Measurements from ENCODE around the gene ZNF543. TPM values are rescaled to one million over a fixed set of nuclear protein-coding genes. Genes with fewer than 3 reads are reported as not detected.
A peak's percentile ranks its signal among the peaks of the same experiment; 100 is the strongest.
"Not testable (repeated sequence)": the region's sequence is repeated elsewhere in the genome, so short reads cannot be mapped to it uniquely, and the experiment has no call there.

Gene ZNF543
- 34.2 TPM for total RNA-seq

GRCh38 chr19:57320180-57321084 lies at the start of gene ZNF543:
ZNF543 (plus strand) TSS chr19:57320472; CDS start chr19:57320854, 382 bp downstream.
- FAIRE-seq: peak; percentile 44
- peak; percentile 94 to 99 for DNase-seq (ENCODE audit: low spot score in 2 of 2)

DNA sequence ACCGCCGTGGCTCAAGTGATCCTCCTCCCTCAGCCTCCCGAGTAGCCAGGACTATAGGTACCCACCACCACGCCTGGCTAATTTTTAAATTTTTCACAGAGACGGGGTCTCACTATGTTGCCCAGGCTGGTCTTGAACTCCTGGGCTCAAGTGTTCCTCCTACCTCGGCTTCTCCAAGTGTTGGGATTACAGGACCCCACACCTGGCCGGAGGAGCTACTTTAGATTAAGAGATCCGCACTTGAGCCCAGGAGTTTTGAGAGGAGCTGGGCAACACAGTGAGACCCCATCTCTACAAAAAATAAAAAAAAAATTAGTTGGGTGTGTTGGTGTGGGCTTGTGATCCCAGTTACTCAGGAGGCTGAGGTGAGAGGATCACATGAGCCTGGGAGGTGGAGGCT lies 49.0 kb upstream of the ZNF543 start:
- FAIRE-seq (no peak), DNase-seq (ENCODE audit: low spot score in 2 of 2) (no peak)

GRCh38 chr19:57273014-57273413 lies 47.3 kb upstream of the ZNF543 start:
- DNase-seq (ENCODE audit: low spot score in 2 of 2): no peak
- FAIRE-seq: no peak

GRCh38 chr19:57276430-57276829 lies 43.8 kb upstream of the ZNF543 start:
- FAIRE-seq (no peak), DNase-seq (ENCODE audit: low spot score in 2 of 2) (no peak)

DNA sequence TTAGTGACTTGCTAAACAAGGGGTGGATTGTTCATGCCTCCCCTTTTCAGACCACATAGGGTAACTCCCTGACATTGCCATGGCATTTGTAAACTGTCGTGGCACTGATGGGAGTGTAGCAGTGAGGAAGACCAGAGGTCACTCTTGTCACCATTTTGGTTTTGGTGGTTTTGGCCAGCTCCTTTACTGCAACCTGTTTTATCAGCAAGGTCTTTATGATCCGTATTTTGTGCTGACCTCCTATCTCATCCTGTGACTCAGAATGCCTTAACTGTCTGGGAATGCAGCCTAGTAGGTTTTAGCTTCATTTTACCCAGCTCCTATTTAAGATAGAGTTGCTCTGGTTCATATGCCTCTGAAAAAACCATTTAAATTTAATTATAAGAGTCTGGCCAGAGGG lies 41.8 kb upstream of the ZNF543 start:
- DNase-seq (ENCODE audit: low spot score in 2 of 2); FAIRE-seq: not testable (repeated sequence)

DNA sequence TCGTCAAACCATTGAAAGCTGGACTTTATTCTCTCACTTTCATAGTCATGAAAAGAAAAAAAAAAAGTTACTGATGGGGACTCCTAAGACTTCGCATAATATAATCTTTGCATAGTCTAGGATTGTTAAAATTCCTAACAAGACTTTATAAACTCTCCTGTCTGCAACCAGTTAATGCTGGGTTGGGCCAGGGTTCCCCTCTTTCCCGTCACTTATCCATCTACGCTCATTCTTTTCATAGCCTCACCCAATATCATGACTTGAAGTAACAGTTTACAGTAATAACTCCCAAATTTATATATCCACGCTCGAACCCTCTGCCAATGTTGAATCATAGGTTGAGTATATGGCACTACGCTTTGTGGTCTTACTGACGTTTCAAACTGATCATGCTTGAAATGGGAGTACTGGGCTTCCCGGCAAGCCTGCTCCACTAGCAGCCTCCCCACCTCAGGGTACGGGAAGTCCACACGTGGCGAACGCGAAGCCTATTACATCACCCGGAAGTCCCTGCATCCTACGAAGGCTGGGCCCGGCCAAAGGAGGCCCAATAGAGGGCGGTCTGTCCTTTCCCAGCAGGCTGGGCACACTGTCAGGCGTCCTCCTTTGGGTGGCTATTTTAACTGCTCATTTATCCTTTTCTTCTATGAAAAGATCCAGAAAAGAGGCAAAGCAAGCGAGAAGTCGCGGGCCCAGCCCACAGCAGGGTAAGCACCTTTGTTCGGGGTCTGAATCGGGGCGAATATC lies 40.7 kb upstream of the ZNF543 start:
- DNase-seq (ENCODE audit: low spot score in 2 of 2): peak; percentile 75 to 88
- no peak for FAIRE-seq

GRCh38 chr19:57280165-57280961 lies 39.9 kb upstream of the ZNF543 start, which contains the start of gene ZNF460:
ZNF460 (plus strand) TSS chr19:57280485; CDS start chr19:57280807, 322 bp downstream.
- no peak for FAIRE-seq
- DNase-seq (ENCODE audit: low spot score in 2 of 2): peak; percentile 92 to 94

- DNase-seq (ENCODE audit: low spot score in 2 of 2) (no peak), FAIRE-seq (no peak)
These were observed 39.3 kb upstream of the ZNF543 start for GRCh38 chr19:57280962-57281400.

DNA sequence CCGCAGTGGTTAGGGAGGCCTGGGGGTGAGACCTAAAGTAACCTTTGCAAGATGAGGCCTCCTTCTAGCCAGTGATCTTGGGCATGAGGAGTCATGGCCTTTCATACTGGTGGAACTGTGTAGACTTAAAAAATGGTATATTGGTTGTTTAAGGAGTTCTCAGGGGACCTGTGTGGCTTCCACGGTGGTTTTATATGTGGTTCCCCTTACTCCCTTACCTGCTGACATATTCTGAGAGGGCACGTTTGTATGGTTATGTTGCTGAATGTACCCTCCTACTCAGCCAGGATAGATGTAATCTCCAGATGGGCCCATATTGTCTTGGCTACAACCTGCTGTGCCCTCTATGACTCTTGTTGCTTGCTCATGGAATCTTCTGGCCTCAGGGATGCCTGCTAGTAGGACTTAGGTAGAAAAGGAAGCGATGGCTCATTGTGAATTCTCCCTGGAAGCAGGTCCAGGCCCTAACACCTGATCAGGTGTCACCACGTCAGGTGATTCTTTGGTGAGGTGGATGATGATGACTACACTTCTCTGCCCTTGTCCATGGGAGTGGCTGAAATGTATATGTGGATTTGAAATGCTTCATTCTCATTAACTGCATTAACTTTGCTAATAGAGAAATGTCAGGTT lies 38.1 kb upstream of the ZNF543 start:
- DNase-seq (ENCODE audit: low spot score in 2 of 2) (no peak), FAIRE-seq (no peak)

DNA sequence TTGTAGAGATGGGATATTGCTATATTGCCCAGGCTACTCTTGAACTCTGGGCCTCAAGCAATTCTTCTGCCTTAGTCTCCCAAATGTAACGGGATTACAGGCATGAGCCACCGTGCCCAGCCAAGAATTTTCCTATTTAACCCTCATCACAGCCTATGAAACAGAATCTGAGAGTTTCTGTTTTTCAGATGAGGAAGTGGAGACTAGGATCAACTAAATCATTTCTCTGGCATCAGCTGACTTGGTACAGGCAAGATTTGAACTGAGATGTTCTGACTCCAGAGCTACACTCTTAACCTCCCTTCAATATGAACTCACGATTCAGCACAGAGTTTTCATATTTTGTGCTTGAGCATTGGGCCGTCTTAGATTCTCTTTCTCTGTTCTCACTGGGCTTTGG lies 31.9 kb upstream of the ZNF543 start:
- DNase-seq (ENCODE audit: low spot score in 2 of 2): no peak
- no peak for FAIRE-seq

DNA sequence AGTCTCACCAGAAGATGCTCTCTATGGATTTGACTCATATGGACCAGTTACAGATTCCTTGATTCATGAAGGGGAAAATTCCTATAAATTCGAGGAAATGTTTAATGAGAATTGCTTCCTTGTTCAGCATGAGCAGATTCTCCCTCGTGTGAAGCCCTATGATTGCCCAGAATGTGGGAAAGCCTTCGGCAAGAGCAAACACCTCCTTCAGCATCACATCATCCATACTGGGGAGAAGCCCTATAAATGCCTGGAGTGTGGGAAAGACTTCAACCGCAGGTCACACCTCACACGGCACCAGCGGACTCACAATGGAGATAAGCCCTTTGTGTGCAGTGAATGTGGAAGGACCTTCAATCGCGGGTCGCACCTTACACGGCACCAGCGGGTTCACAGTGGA lies 29.3 kb upstream of the ZNF543 start:
- FAIRE-seq (no peak), DNase-seq (ENCODE audit: low spot score in 2 of 2) (no peak)

GRCh38 chr19:57292547-57292946 lies 27.7 kb upstream of the ZNF543 start:
- FAIRE-seq: no peak
- DNase-seq (ENCODE audit: low spot score in 2 of 2): no peak

- FAIRE-seq (no peak), DNase-seq (ENCODE audit: low spot score in 2 of 2) (no peak)
These were observed 26.6 kb upstream of the ZNF543 start for GRCh38 chr19:57293719-57294118.

GRCh38 chr19:57302020-57302465 lies 18.2 kb upstream of the ZNF543 start:
- no peak for DNase-seq (ENCODE audit: low spot score in 2 of 2)
- no peak for FAIRE-seq

GRCh38 chr19:57302727-57303401 lies 17.4 kb upstream of the ZNF543 start:
- DNase-seq (ENCODE audit: low spot score in 2 of 2) (no peak), FAIRE-seq (no peak)

- FAIRE-seq: no peak
- DNase-seq (ENCODE audit: low spot score in 2 of 2): no peak
These were observed 15.2 kb upstream of the ZNF543 start for GRCh38 chr19:57305056-57305455.

GRCh38 chr19:57308514-57308913 lies 11.8 kb upstream of the ZNF543 start:
- FAIRE-seq (no peak), DNase-seq (ENCODE audit: low spot score in 2 of 2) (no peak)

DNA sequence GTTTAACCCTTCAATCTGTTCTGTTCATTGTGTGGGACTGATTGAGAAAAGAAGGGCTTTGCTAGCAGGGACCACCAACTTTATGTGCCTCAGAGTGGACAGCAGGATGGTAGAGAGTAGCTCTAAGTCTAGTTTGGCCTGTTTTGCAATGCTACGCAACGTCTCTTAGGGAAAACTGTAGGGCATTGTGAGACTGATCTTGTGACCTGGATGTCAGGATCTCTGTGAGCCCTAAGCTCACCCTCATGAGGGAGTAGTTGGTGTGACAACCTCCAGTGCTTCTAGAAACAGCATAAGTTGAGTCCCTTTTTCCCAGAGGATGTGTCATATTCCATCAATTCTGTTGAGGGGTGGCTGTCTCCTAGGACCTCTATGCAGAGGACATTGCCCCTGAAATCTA lies 9.5 kb upstream of the ZNF543 start:
- DNase-seq (ENCODE audit: low spot score in 2 of 2): no peak
- FAIRE-seq: no peak

DNA sequence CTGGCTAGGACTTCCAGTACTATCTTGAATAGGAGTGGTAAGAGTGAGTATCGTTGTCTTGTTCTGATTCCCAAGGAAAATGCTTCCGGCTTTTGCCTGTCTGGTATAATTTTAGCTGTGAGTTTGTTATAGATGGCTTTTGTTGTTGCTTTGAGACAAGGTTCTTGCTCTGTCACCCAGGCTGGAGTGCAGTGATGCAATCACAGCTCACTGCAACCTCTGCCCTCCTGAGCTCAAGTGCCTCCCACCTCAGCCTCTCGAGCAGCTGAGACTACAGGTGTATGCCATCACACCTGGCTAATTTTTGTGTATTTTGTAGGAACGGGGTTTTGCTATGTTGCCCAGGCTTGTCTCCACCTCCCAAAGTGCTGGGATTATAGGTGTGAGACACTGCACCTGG lies 6.1 kb upstream of the ZNF543 start:
- FAIRE-seq: no peak
- no peak for DNase-seq (ENCODE audit: low spot score in 2 of 2)
